D721Med (cell line): ENCODE data around the gene KCNIP1.
"Not testable (repeated sequence)": the region's sequence is repeated elsewhere in the genome, so short reads cannot be mapped to it uniquely, and the experiment has no call there.

Experiments
- DNase-seq: peaks from one replicate; pipeline ENCODE4 v3.0.0; 2011; ENCODE audit warnings: low spot score; ENCODE audit not compliant: insufficient read length
- FAIRE-seq: peaks from 2 replicates; lab custom pipeline; 2011; peaks lifted over from hg19 to GRCh38; lab: Jason Lieb, UNC
- TF ChIP-seq, protein P1 (sequence below): IDR thresholded peaks from 2 replicates; pipeline ENCODE4 v1.5.1; 2012; ENCODE audit warnings: mild to moderate bottlenecking, control low read depth; ENCODE audit not compliant: insufficient read depth; ENCODE audit errors: missing control alignments

Gene KCNIP1

DNA sequence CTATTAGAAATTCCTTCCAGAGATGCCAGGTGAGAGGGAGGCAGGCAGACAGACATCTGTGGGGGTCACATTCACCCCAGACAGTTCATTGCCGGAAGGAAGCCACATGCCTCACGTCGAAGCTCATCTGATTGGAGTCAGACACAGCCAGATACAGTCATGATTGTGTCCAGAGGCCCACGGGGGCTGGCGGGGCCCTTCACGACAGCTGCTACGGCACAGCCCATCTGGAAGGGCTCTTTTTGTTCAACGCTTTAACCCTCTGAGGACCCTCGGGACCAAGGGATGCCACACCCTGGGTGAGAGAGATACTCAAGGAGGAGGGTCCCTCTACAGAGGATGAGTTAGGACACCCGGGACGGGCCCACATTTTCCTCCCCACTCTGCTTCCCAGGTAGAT lies 247.8 kb downstream of the KCNIP1 start:
- DNase-seq: no peak
- TF ChIP-seq, protein P1, sequence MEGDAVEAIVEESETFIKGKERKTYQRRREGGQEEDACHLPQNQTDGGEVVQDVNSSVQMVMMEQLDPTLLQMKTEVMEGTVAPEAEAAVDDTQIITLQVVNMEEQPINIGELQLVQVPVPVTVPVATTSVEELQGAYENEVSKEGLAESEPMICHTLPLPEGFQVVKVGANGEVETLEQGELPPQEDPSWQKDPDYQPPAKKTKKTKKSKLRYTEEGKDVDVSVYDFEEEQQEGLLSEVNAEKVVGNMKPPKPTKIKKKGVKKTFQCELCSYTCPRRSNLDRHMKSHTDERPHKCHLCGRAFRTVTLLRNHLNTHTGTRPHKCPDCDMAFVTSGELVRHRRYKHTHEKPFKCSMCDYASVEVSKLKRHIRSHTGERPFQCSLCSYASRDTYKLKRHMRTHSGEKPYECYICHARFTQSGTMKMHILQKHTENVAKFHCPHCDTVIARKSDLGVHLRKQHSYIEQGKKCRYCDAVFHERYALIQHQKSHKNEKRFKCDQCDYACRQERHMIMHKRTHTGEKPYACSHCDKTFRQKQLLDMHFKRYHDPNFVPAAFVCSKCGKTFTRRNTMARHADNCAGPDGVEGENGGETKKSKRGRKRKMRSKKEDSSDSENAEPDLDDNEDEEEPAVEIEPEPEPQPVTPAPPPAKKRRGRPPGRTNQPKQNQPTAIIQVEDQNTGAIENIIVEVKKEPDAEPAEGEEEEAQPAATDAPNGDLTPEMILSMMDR: no peak
- FAIRE-seq: no peak

DNA sequence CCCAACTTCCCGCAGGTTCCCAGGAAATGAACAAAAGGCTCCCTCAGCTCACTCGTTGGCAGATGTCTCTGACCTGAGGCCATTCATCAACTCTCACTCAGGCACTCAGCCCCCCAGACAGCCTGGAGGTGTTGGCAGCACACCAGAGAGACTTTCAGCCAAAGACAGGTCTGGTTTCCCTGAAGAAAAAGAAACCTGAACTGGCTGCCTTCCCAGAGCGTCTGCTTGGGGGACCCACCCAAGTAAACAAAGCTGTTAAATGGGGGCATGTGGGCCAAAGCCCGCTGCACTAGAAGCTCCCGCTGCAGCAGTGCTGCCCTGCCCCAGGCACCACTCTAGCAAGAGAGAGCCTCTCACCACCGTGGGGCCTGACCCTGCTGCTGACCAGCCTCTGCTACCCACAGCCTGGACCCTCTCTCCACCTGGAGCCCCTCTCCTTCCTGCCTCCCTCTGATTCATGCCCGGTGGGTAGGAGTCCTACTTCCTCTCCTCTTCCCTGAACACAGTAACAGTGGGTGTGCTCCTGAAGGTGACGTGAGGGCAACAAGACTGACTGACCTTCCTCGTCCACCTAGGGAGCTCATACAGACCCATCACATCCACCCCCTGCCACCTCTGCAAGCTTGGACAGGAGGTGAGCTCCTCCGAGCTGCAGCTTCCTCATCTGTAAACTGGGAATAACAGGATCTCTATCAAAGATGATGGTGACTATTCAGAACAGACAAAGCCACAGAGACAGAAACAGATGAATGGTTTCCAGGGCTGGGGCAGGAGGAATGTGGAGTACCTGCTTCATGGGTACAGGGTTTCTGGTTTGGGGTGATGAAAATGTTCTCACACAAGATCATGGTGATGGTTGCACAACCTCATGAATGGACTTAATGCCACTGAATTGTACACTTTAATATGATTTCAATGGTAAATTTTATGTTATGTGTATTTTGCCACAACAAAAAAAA lies 248.7 kb downstream of the KCNIP1 start:
- FAIRE-seq (no peak), DNase-seq (no peak)

DNA sequence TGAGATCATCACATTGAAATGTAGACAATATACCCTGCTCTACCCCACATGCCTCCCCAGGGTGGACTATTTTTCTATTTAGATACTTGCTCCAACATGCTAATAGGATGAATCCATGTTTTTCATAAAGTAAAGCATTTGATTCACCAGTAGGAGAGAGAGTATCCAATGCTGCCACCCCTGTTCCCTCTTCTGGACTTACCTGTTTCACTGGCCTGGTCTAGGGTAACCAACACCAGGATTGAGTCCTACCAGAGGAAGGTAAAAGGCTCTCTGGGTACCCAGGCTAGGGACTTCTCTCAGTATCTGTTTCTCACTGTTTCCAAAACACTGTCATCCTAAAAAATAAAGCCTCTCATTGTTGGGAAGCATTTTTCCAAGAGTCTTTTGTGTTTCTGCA lies 249.5 kb downstream of the KCNIP1 start:
- no peak for FAIRE-seq
- DNase-seq: no peak
- TF ChIP-seq, protein P1: no peak

More for the DNA sequence above, 248.7 kb downstream of the KCNIP1 start:
- TF ChIP-seq, protein P1: no peak

DNA sequence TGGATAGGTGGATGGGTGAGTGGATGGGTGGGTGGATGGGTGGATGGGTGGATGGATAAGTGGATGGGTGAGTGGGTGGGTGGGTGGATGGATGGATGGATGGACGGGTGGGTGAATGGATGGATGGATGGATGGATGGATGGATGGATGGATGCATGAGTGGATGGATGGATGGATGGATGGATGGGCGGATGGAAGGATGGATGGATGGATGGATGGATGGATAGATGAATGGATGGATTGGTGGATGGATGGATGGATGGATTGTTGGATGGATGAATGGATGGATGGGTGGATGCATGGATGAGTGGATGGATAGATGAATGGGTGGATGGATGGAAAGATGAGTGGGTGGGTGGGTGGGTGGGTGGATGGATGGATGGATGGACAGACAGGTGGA lies 250.7 kb downstream of the KCNIP1 start:
- DNase-seq, FAIRE-seq: not testable (repeated sequence)

DNA sequence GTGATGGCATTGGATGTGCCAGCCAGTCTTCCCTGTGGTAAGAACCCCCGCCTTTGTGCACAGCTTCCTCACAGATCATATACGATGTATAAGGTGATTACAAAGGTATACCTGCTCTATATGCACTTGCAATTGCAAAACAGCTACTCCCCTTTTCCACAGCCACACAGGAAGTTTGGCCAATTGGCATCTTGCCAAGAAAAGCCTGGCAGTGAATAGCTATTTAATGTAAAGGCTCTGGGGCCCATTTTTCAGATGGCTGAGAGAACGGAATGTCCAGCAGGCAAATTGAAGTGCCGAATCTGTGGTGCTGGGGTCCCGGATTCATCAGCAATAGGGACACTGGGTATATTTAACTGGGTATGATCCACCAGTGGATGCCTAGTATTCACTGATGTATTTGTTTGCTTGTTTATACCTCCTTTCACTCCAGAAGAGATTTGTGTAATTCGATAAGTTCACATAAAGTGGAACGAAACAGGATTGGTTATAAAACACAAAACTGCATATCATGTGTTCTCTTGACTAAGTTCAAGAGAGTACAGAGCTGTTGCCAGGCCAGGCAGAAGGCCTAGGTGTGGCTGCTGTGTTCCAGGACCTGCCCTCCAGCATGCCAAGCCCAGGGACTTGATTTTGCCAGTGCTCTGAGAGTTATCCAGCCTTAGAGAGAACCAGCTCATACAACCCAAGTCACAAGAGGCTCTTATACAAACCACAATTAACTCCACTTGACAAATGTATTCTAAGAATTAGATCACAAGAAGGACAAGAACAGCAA lies 252.0 kb downstream of the KCNIP1 start:
- DNase-seq: no peak
- TF ChIP-seq, protein P1: no peak
- no peak for FAIRE-seq

DNA sequence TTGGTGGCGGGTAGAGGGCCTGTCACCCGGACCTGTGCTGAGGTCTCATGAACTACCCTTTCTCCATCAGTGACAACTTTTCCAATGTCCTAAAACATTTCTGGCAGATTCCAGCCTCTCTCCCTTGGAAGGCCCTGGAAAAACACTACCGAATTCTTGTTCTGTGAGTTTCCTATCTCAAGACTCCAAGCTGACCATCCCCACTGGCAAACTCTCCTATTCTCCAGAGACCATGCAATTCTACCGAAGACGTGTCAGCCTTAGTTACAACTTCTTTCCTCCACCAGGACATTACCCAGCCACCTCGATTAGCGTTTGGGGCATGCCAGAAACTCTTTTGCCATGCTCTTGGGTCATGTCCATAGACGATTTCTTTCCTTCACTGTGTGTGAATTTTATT lies 252.9 kb downstream of the KCNIP1 start:
- DNase-seq (no peak), FAIRE-seq (no peak)
- TF ChIP-seq, protein P1: no peak

DNA sequence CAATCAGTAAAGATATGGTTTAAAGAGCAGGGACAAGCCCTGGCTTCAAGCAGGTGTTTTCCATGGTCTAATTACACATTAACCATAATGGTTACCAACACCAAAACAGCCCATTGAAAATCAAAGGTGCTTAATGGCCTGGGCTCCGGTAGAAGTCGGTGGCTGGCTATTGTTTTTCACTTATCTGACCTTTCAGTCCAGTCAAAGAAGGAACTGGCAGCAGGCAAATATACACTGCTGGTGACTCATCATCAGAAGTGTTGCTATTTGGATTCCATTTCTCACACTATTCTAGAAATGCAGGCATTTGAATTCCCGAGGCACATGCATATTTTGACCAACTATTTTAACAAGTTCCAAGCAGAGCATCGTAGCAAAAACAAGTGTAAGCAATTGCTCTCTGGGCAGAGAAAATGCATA lies 253.4 kb downstream of the KCNIP1 start:
- DNase-seq: no peak
- TF ChIP-seq, protein P1: no peak
- FAIRE-seq: no peak
